GM18508 (cell line): Measurements from ENCODE around the gene ARID3B.
"Not testable (repeated sequence)": the region's sequence is repeated elsewhere in the genome, so short reads cannot be mapped to it uniquely, and the experiment has no call there.

ENCODE experiments used
- ATAC-seq: cut with Tn5 transposase; IDR thresholded peaks from one replicate; pipeline ENCODE4 v1.9.1; 2021; ENCODE audit warnings: moderate number of reproducible peaks; ENCODE audit not compliant: insufficient read depth, unreplicated experiment

ARID3B gene

GRCh38 chr15:74564182-74564581 is 23.2 kb downstream of the ARID3B start:
- no peak for ATAC-seq

GRCh38 chr15:74565381-74566085 is 24.5 kb downstream of the ARID3B start:
- no peak for ATAC-seq

GRCh38 chr15:74568594-74568993 is 27.6 kb downstream of the ARID3B start:
- ATAC-seq: no peak

- no peak for ATAC-seq
These were observed 28.7 kb downstream of the ARID3B start for GRCh38 chr15:74569731-74570070.

- no peak for ATAC-seq
These were observed 30.2 kb downstream of the ARID3B start for GRCh38 chr15:74571191-74571590.

- no peak for ATAC-seq
These were observed 33.0 kb downstream of the ARID3B start for GRCh38 chr15:74573987-74574386.

- ATAC-seq: no peak
These were observed 37.5 kb downstream of the ARID3B start for GRCh38 chr15:74578496-74578994.

GRCh38 chr15:74579001-74579400 is 38.0 kb downstream of the ARID3B start:
- ATAC-seq: no peak

- ATAC-seq: no peak
These were observed 39.7 kb downstream of the ARID3B start for GRCh38 chr15:74580538-74581350.

GRCh38 chr15:74584204-74584603 is 43.2 kb downstream of the ARID3B start:
- no peak for ATAC-seq

- ATAC-seq: no peak
These were observed 43.8 kb downstream of the ARID3B start for GRCh38 chr15:74584779-74585178.

- no peak for ATAC-seq
These were observed 44.2 kb downstream of the ARID3B start for GRCh38 chr15:74585191-74585590.

- ATAC-seq: no peak
These were observed 44.8 kb downstream of the ARID3B start for GRCh38 chr15:74585857-74586256.

- ATAC-seq: no peak
These were observed 48.8 kb downstream of the ARID3B start for GRCh38 chr15:74589826-74590225.

- ATAC-seq: no peak
These were observed 51.2 kb downstream of the ARID3B start for GRCh38 chr15:74592222-74592621.

GRCh38 chr15:74593122-74593521 is 52.1 kb downstream of the ARID3B start:
- ATAC-seq: no peak

- ATAC-seq: no peak
These were observed 53.4 kb downstream of the ARID3B start for GRCh38 chr15:74594455-74594854.

- ATAC-seq: no peak
These were observed 54.3 kb downstream of the ARID3B start for GRCh38 chr15:74595271-74595670.

- not testable (repeated sequence) for ATAC-seq
These were observed 55.7 kb downstream of the ARID3B start for GRCh38 chr15:74596736-74597135.

GRCh38 chr15:74597146-74597705 is 56.2 kb downstream of the ARID3B start:
- ATAC-seq: not testable (repeated sequence)

- peak; percentile 82 for ATAC-seq
These were observed 57.3 kb downstream of the ARID3B start for GRCh38 chr15:74598126-74598842.
